HCT116 (cell line): Measurements from ENCODE around the gene INSL6.

Experiments
- CBX3 ChIP-seq: IDR thresholded peaks from 2 replicates; pipeline ENCODE4 v1.6.1; 2012; ENCODE audit warnings: low read depth
- EZH2 ChIP-seq: fragments of 200-600 bp; sonication (generic); IDR thresholded peaks from 2 replicates; pipeline ENCODE4 v1.6.1; 2017; ENCODE audit warnings: antibody characterized with exemption, mixed run types
- EZH2phosphoT487 ChIP-seq: fragments of 200-600 bp; IDR thresholded peaks from 2 replicates; pipeline ENCODE4 v1.6.1; 2018; ENCODE audit warnings: antibody characterized with exemption, borderline replicate concordance
- JUND ChIP-seq: IDR thresholded peaks from 2 replicates; pipeline ENCODE4 v1.6.1; 2012
- POLR2AphosphoS5 ChIP-seq: IDR thresholded peaks from 2 replicates; pipeline ENCODE4 v1.6.1; 2011; ENCODE audit warnings: mild to moderate bottlenecking, low read depth, low read length, moderate library complexity
- RAD21 ChIP-seq: IDR thresholded peaks from 2 replicates; pipeline ENCODE4 v1.6.1; 2012; ENCODE audit warnings: low read depth, mild to moderate bottlenecking
- REST ChIP-seq: IDR thresholded peaks from 2 replicates; pipeline ENCODE4 v1.6.1; 2012; ENCODE audit warnings: low read depth
- TCF7L2 ChIP-seq: IDR thresholded peaks from 2 replicates; pipeline ENCODE4 v1.7.0; 2011; ENCODE audit warnings: borderline replicate concordance, inconsistent platforms; ENCODE audit not compliant: insufficient read depth, insufficient read length; ENCODE audit errors: extremely low read depth
- ZBTB33 ChIP-seq: IDR thresholded peaks from 2 replicates; pipeline ENCODE4 v1.6.1; 2011; ENCODE audit warnings: mild to moderate bottlenecking, low read length, moderate library complexity; ENCODE audit not compliant: insufficient replicate concordance; ENCODE audit errors: extremely low read depth
- TF ChIP-seq, protein P1 (sequence below), 3 experiments: fragments of 200-600 bp in 1 of 3; sonication (generic) in 1 of 3; IDR thresholded peaks in 2 of 3; conservative IDR thresholded peaks in 1 of 3; 2 replicates each; pipeline ENCODE4 v1.5.1; 2012 to 2017; ENCODE audit warnings: low read depth in 2 of 3, low read length in 2 of 3, antibody characterized with exemption in 1 of 3, borderline replicate concordance in 1 of 3, control low read depth in 1 of 3, mild to moderate bottlenecking in 1 of 3, mixed read lengths in 1 of 3, mixed run types in 1 of 3, moderate library complexity in 1 of 3; ENCODE audit not compliant: insufficient read depth in 1 of 3

DNA sequence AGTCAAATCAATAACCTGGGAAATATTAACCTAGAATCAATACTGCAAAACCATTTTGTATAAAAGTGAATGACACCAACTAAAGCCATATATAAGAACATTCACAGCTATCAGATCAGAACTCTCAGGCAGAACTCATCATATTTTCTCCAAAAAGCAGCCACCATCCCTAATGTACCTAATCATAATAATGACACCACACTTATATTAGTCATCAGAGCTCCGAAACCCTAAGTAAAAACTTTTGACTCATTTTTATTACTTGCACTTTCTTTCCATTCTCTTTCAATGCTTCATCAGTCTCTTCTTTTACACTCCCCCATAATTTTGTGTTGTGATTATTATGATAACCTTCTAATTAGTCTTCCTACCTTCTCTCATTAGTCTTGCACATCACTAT, 45.3 kb downstream of the INSL6 start:
- TF ChIP-seq, protein P1, sequence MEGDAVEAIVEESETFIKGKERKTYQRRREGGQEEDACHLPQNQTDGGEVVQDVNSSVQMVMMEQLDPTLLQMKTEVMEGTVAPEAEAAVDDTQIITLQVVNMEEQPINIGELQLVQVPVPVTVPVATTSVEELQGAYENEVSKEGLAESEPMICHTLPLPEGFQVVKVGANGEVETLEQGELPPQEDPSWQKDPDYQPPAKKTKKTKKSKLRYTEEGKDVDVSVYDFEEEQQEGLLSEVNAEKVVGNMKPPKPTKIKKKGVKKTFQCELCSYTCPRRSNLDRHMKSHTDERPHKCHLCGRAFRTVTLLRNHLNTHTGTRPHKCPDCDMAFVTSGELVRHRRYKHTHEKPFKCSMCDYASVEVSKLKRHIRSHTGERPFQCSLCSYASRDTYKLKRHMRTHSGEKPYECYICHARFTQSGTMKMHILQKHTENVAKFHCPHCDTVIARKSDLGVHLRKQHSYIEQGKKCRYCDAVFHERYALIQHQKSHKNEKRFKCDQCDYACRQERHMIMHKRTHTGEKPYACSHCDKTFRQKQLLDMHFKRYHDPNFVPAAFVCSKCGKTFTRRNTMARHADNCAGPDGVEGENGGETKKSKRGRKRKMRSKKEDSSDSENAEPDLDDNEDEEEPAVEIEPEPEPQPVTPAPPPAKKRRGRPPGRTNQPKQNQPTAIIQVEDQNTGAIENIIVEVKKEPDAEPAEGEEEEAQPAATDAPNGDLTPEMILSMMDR (IDR thresholded peaks at IDR 0.05 in 2 of 3, conservative IDR thresholded peaks at IDR 0.05 in 1 of 3; ENCODE audit: borderline replicate concordance in 1 of 3, insufficient read depth in 1 of 3, low read depth in 2 of 3, low read length in 2 of 3), result no peak
- TF ChIP-seq RAD21 (no peak), EZH2 (no peak), EZH2phosphoT487 (no peak), REST (no peak), TCF7L2 (no peak), ZBTB33 (no peak), JUND (no peak), CBX3 (no peak), POLR2AphosphoS5 (no peak)
